HepG2 (cell line): ENCODE results near the gene INHA. TPM values are rescaled to one million over a fixed set of nuclear protein-coding genes. Genes with fewer than 3 reads are reported as not detected.

Source experiments
- BCL6 ChIP-seq: IDR thresholded peaks from 2 replicates; pipeline ENCODE4 v1.6.1; 2016; ENCODE audit warnings: missing genetic modification reagents, missing compliant biosample characterization
- KDM6A ChIP-seq: IDR thresholded peaks from 2 replicates; pipeline ENCODE4 v1.6.1; 2016; ENCODE audit warnings: low read depth
- NFYC ChIP-seq: IDR thresholded peaks from 2 replicates; pipeline ENCODE4 v1.6.1; 2016; ENCODE audit warnings: missing genetic modification reagents, missing compliant biosample characterization
- PCBP1 ChIP-seq: fragments of 200-400 bp; formaldehyde crosslinking; IDR thresholded peaks from 2 replicates; pipeline ENCODE4 v1.6.1; 2017; ENCODE audit warnings: mild to moderate bottlenecking, low read depth, low read length, borderline replicate concordance
- POLR2AphosphoS5 ChIP-seq: IDR thresholded peaks from 2 replicates; pipeline ENCODE4 v1.6.1; 2012; ENCODE audit warnings: low read depth, low read length
- RBFOX2 ChIP-seq: fragments of 200-400 bp; formaldehyde crosslinking; IDR thresholded peaks from 2 replicates; pipeline ENCODE4 v1.6.1; 2017; ENCODE audit warnings: low read depth, mild to moderate bottlenecking, low read length
- TBX2 ChIP-seq: sonication (generic); formaldehyde crosslinking; IDR thresholded peaks from 2 replicates; pipeline ENCODE4 v1.5.0; 2020; ENCODE audit warnings: missing genetic modification reagents, mild to moderate bottlenecking, borderline replicate concordance
- TCF7 ChIP-seq: sonication (generic); IDR thresholded peaks from 2 replicates; pipeline ENCODE4 v1.6.1; 2016; ENCODE audit warnings: antibody characterized with exemption, low read depth
- U2AF1 ChIP-seq: fragments of 200-400 bp; formaldehyde crosslinking; optimal IDR thresholded peaks from 2 replicates; pipeline ENCODE3; 2017; ENCODE audit warnings: mild to moderate bottlenecking, low read depth, low read length
- ZMYM3 ChIP-seq: sonication (generic); formaldehyde crosslinking; IDR thresholded peaks from 2 replicates; pipeline ENCODE4 v1.5.1; 2020; ENCODE audit warnings: mild to moderate bottlenecking, missing genetic modification reagents
- ZNF326 ChIP-seq: sonication (generic); formaldehyde crosslinking; IDR thresholded peaks from 2 replicates; pipeline ENCODE4 v1.4.0; 2020; ENCODE audit warnings: missing genetic modification reagents, borderline replicate concordance
- ZNF747 ChIP-seq: sonication (generic); formaldehyde crosslinking; IDR thresholded peaks from 2 replicates; pipeline ENCODE4 v1.8.1; 2023; ENCODE audit warnings: missing genetic modification reagents, mild to moderate bottlenecking, borderline replicate concordance
- polyA plus RNA-seq, 8 experiments: library from polyadenylated mRNA; depleted of rRNA in 3 of 8; stranded (reverse) in 7 of 8; unstranded in 1 of 8; fragments of >200 nt; fragmentation: Illumina TruSeq in 4 of 8; extraction: Trizol in 4 of 8; gene quantifications; 2 replicates each; pipeline versions ENCODE4 v1.2.1 to v1.2.3, GENCODE V29; 2011 to 2016; ENCODE audit warnings: low read depth in 4 of 8, missing spikeins in 1 of 8, mixed read lengths in 1 of 8; ENCODE audit not compliant: insufficient read depth in 1 of 8
- total RNA-seq, 5 experiments: library from RNA; depleted of rRNA; stranded (reverse); fragments of >200 nt; fragmentation: Illumina TruSeq; extraction: Trizol; gene quantifications; 2 replicates each; pipeline ENCODE4 v1.2.3, GENCODE V29; 2016; ENCODE audit warnings: low read depth in 1 of 5
- TF ChIP-seq, protein P1 (sequence below): sonication (generic); formaldehyde crosslinking; IDR thresholded peaks from 2 replicates; pipeline ENCODE4 v1.5.0; 2020; ENCODE audit warnings: missing genetic modification reagents
- TF ChIP-seq, protein P2 (sequence below): sonication (generic); formaldehyde crosslinking; IDR thresholded peaks from 2 replicates; pipeline ENCODE4 v1.4.0; 2020; ENCODE audit warnings: missing genetic modification reagents
- TF ChIP-seq, protein P3 (sequence below): IDR thresholded peaks from 2 replicates; pipeline ENCODE4 v1.6.1; 2016; ENCODE audit warnings: missing compliant biosample characterization, missing genetic modification reagents, borderline replicate concordance
- TF ChIP-seq, protein P4 (sequence below), 2 experiments: fragments of 450-650 bp in 1 of 2; sonication (generic) in 1 of 2; formaldehyde crosslinking in 1 of 2; IDR thresholded peaks; 2 replicates each; pipeline versions ENCODE4 v1.6.1 to v1.8.0; 2016 to 2022; ENCODE audit warnings: antibody characterized with exemption in 1 of 2, mild to moderate bottlenecking in 1 of 2, missing genetic modification reagents in 1 of 2

Gene INHA
- total and polyA plus RNA-seq, 2 of the 13 experiments (the other 11 are each of a cell fraction or from before 2014, with no cell fraction given), result 4.1 to 15.2 TPM

DNA sequence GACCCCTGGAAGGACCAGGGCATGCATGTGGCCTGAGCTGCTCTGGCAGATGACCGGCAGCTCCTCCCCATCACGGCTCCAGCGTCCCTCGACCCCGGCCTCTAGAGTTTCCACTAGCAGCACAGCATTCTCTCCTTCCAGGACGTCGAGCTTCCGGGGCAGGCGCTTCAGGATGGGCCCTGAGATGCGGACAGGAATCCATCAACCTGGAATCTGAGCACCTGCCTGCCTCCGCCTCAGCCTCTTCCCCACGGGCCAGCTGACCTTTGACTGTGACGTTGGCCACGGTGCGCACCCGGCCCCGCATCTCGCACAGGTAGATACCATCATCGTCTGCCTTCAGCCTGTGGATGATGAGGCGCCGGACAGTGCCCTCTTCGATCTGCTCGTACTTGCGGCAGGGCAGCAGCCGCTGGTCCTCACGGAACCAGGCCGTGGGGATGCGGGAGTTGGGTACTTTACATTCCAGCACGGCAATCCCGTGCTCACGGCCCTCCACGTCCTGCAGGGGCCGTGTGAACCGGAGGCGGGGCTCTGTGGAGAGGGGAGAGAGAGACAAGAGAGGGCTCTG is 4.2 kb upstream of the INHA start (continued):
- TF ChIP-seq, protein P1, sequence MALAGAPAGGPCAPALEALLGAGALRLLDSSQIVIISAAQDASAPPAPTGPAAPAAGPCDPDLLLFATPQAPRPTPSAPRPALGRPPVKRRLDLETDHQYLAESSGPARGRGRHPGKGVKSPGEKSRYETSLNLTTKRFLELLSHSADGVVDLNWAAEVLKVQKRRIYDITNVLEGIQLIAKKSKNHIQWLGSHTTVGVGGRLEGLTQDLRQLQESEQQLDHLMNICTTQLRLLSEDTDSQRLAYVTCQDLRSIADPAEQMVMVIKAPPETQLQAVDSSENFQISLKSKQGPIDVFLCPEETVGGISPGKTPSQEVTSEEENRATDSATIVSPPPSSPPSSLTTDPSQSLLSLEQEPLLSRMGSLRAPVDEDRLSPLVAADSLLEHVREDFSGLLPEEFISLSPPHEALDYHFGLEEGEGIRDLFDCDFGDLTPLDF (CRISPR knock-in tag), result no peak
- TF ChIP-seq RBFOX2 (peak; percentile 79), TBX2 (CRISPR knock-in tag) (peak; percentile 25), KDM6A (CRISPR knock-in tag) (no peak), PCBP1 (0 out of 2 replicates have a peak, but pooled peaks have one; percentile 49), ZMYM3 (CRISPR knock-in tag) (no peak), ZNF747 (peak; percentile 35; the same call in 1 of the 2 replicates), U2AF1 (peak; percentile 61), TCF7 (no peak), NFYC (CRISPR knock-in tag) (no peak), BCL6 (no peak; the same call in 1 of the 2 replicates), ZNF326 (CRISPR knock-in tag) (peak; percentile 78; the same call in 1 of the 2 replicates), POLR2AphosphoS5 (no peak)
- TF ChIP-seq, protein P2, sequence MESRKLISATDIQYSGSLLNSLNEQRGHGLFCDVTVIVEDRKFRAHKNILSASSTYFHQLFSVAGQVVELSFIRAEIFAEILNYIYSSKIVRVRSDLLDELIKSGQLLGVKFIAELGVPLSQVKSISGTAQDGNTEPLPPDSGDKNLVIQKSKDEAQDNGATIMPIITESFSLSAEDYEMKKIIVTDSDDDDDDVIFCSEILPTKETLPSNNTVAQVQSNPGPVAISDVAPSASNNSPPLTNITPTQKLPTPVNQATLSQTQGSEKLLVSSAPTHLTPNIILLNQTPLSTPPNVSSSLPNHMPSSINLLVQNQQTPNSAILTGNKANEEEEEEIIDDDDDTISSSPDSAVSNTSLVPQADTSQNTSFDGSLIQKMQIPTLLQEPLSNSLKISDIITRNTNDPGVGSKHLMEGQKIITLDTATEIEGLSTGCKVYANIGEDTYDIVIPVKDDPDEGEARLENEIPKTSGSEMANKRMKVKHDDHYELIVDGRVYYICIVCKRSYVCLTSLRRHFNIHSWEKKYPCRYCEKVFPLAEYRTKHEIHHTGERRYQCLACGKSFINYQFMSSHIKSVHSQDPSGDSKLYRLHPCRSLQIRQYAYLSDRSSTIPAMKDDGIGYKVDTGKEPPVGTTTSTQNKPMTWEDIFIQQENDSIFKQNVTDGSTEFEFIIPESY (CRISPR knock-in tag), result peak; percentile 61; the same call in 1 of the 2 replicates
- TF ChIP-seq, protein P3, sequence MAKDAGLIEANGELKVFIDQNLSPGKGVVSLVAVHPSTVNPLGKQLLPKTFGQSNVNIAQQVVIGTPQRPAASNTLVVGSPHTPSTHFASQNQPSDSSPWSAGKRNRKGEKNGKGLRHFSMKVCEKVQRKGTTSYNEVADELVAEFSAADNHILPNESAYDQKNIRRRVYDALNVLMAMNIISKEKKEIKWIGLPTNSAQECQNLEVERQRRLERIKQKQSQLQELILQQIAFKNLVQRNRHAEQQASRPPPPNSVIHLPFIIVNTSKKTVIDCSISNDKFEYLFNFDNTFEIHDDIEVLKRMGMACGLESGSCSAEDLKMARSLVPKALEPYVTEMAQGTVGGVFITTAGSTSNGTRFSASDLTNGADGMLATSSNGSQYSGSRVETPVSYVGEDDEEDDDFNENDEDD, result no peak
- TF ChIP-seq, protein P4, sequence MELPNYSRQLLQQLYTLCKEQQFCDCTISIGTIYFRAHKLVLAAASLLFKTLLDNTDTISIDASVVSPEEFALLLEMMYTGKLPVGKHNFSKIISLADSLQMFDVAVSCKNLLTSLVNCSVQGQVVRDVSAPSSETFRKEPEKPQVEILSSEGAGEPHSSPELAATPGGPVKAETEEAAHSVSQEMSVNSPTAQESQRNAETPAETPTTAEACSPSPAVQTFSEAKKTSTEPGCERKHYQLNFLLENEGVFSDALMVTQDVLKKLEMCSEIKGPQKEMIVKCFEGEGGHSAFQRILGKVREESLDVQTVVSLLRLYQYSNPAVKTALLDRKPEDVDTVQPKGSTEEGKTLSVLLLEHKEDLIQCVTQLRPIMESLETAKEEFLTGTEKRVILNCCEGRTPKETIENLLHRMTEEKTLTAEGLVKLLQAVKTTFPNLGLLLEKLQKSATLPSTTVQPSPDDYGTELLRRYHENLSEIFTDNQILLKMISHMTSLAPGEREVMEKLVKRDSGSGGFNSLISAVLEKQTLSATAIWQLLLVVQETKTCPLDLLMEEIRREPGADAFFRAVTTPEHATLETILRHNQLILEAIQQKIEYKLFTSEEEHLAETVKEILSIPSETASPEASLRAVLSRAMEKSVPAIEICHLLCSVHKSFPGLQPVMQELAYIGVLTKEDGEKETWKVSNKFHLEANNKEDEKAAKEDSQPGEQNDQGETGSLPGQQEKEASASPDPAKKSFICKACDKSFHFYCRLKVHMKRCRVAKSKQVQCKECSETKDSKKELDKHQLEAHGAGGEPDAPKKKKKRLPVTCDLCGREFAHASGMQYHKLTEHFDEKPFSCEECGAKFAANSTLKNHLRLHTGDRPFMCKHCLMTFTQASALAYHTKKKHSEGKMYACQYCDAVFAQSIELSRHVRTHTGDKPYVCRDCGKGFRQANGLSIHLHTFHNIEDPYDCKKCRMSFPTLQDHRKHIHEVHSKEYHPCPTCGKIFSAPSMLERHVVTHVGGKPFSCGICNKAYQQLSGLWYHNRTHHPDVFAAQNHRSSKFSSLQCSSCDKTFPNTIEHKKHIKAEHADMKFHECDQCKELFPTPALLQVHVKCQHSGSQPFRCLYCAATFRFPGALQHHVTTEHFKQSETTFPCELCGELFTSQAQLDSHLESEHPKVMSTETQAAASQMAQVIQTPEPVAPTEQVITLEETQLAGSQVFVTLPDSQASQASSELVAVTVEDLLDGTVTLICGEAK (IDR thresholded peaks at IDR 0.05), result no peak
- TF ChIP-seq, protein P4 (CRISPR knock-in tag; IDR thresholded peaks at IDR 0.05), result peak; percentile 40; the same call in 1 of the 2 replicates
